ENCODE measurements around the gene KIF26B. TPM values are rescaled to one million over a fixed set of nuclear protein-coding genes. Genes with fewer than 3 reads are reported as not detected.
A peak's percentile ranks its signal among the peaks of the same experiment; 100 is the strongest.

Gene KIF26B
- polyA plus RNA-seq, 1 of the 3 experiments (the other 2 are of a cell fraction), result 2.6 TPM

- H4K20me1 ChIP-seq (ENCODE audit: insufficient read depth), result no peaks in the 10 kb centered on the region
- no peak overlapping the region for H2AFZ ChIP-seq (ENCODE audit: low read depth)
- no peak overlapping the region for H3K4me3 ChIP-seq (ENCODE audit: low read depth in 2 of 2, low read length in 1 of 2)
- ChIA-PET CTCF (interaction anchor here (0.8 to 1.4 kb wide), 2 partner anchors 165 to 310 kb away, joined by 3 read pairs; no protein-coding TSS in a partner anchor), POLR2A (interaction anchor here (1.2 kb wide), 1 partner anchor 287 kb away, joined by 4 read pairs; no protein-coding TSS in a partner anchor)
- peak overlapping the region in 1 of 2 experiments; percentile 93; a peak in 2 of 4 replicates for H3K27ac ChIP-seq (ENCODE audit: low read depth in 2 of 2, low read length in 1 of 2)
- no peaks in the 10 kb centered on the region for H3K27me3 ChIP-seq (ENCODE audit: insufficient read depth)
- no peaks in the 10 kb centered on the region for H3F3A ChIP-seq (replicated peaks; ENCODE audit: insufficient read depth)
- H3K4me1 ChIP-seq (ENCODE audit: control insufficient read depth in 1 of 2, insufficient read depth in 2 of 2, low read depth in 1 of 2, low read length in 1 of 2), result peaks cover 0 to 29% of the 10 kb centered on the region in 2 experiments; a peak in 2 of 4 replicates
- H3K9ac ChIP-seq, result no peak overlapping the region
- 68% methylated on average over 7 of the region's 7 CpGs for WGBS (ENCODE audit: low lambda C conversion rate)
- no peaks in the 10 kb centered on the region for H3K79me2 ChIP-seq (ENCODE audit: insufficient read depth)
- H3K36me3 ChIP-seq (replicated peaks in 1 of 2; ENCODE audit: control insufficient read depth in 1 of 2, insufficient read depth in 2 of 2, low read length in 1 of 2), result peaks cover 0 to 27% of the 10 kb centered on the region in 2 experiments
- H3K9me2 ChIP-seq, result no peaks in the 10 kb centered on the region
- TF ChIP-seq, protein P1, sequence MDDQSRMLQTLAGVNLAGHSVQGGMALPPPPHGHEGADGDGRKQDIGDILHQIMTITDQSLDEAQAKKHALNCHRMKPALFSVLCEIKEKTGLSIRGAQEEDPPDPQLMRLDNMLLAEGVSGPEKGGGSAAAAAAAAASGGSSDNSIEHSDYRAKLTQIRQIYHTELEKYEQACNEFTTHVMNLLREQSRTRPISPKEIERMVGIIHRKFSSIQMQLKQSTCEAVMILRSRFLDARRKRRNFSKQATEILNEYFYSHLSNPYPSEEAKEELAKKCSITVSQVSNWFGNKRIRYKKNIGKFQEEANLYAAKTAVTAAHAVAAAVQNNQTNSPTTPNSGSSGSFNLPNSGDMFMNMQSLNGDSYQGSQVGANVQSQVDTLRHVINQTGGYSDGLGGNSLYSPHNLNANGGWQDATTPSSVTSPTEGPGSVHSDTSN (IDR thresholded peaks at IDR 0.05), result no peak
- TF ChIP-seq FOXJ3 (CRISPR knock-in tag; IDR thresholded peaks at IDR 0.05) (no peak), POLR2AphosphoS5 (IDR thresholded peaks at IDR 0.05; ENCODE audit: low read depth, low read length) (0 out of 2 replicates have a peak, but pooled peaks have one; percentile 3), TCF12 (IDR thresholded peaks at IDR 0.05) (no peak), GABPA (IDR thresholded peaks at IDR 0.05; ENCODE audit: low read depth) (no peak), YY1 (IDR thresholded peaks at IDR 0.05; ENCODE audit: low read depth) (no peak)
- TF ChIP-seq, protein P2, sequence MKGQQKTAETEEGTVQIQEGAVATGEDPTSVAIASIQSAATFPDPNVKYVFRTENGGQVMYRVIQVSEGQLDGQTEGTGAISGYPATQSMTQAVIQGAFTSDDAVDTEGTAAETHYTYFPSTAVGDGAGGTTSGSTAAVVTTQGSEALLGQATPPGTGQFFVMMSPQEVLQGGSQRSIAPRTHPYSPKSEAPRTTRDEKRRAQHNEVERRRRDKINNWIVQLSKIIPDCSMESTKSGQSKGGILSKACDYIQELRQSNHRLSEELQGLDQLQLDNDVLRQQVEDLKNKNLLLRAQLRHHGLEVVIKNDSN (IDR thresholded peaks at IDR 0.05; ENCODE audit: borderline replicate concordance, low read depth), result no peak
- no peak overlapping the region for H3K4me2 ChIP-seq
- DNase-seq, result no peak
- no peaks in the 10 kb centered on the region for H3K9me3 ChIP-seq
Observed at GRCh38 chr1:245440922-245441321, 286.1 kb downstream of the KIF26B start.

DNA sequence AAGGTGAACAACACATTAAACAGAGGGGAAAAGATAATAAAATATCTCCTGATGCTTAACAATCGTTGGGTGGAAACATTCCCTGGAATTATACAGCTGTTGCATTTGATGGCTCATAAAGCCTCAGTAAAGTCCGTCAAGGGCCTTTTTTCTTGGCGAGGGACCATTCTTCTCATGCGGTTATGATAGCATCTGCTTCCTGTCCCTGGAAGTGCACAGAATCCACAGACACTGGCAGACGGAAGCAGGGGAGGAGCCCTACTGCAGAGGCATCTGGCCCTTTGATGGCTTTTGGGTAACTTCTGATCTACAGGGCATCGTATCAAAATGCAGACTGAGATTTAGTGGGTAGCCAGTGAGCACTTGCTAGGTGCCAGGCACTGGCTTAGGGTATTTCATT is 286.9 kb downstream of the KIF26B start:
- no peaks in the 10 kb centered on the region for H3K9me3 ChIP-seq
- peaks cover 0 to 26% of the 10 kb centered on the region in 2 experiments for H3K36me3 ChIP-seq (replicated peaks in 1 of 2; ENCODE audit: control insufficient read depth in 1 of 2, insufficient read depth in 2 of 2, low read length in 1 of 2)
- H3K27me3 ChIP-seq (ENCODE audit: insufficient read depth), result no peaks in the 10 kb centered on the region
- ChIA-PET POLR2A (interaction anchor here (1.2 kb wide), 1 partner anchor 288 kb away, joined by 4 read pairs; no protein-coding TSS in a partner anchor), CTCF (no interaction called here)
- DNase-seq, result peak; percentile 80
- H3K4me2 ChIP-seq, result no peak overlapping the region
- WGBS (ENCODE audit: low lambda C conversion rate), result 38% methylated on average over 5 of the region's 6 CpGs
- peaks cover 0 to 29% of the 10 kb centered on the region in 2 experiments; a peak in 2 of 4 replicates for H3K4me1 ChIP-seq (ENCODE audit: control insufficient read depth in 1 of 2, insufficient read depth in 2 of 2, low read depth in 1 of 2, low read length in 1 of 2)
- no peaks in the 10 kb centered on the region for H4K20me1 ChIP-seq (ENCODE audit: insufficient read depth)
- H3K27ac ChIP-seq (ENCODE audit: low read depth in 2 of 2, low read length in 1 of 2), result peak overlapping the region in 1 of 2 experiments; percentile 93; a peak in 2 of 4 replicates
- no peaks in the 10 kb centered on the region for H3K9me2 ChIP-seq
- no peaks in the 10 kb centered on the region for H3F3A ChIP-seq (replicated peaks; ENCODE audit: insufficient read depth)
- no peaks in the 10 kb centered on the region for H3K79me2 ChIP-seq (ENCODE audit: insufficient read depth)
- no peak overlapping the region for H2AFZ ChIP-seq (ENCODE audit: low read depth)
- H3K9ac ChIP-seq, result no peak overlapping the region
- no peak overlapping the region for H3K4me3 ChIP-seq (ENCODE audit: low read depth in 2 of 2, low read length in 1 of 2)
- TF ChIP-seq SMC3 (IDR thresholded peaks at IDR 0.05; ENCODE audit: low read depth, low read length) (no peak), EP300 (IDR thresholded peaks at IDR 0.05; ENCODE audit: borderline replicate concordance in 1 of 2, low read depth in 1 of 2, low read length in 1 of 2) (no peak; a peak in 1 of 4 replicates), YY1 (IDR thresholded peaks at IDR 0.05; ENCODE audit: low read depth) (no peak), MEF2A (IDR thresholded peaks at IDR 0.05; ENCODE audit: borderline replicate concordance, low read depth) (no peak), FOSL2 (IDR thresholded peaks at IDR 0.05; ENCODE audit: borderline replicate concordance, low read depth) (no peak), CTCF (IDR thresholded peaks at IDR 0.05) (no peak), ELF1 (IDR thresholded peaks at IDR 0.05) (no peak), MXI1 (IDR thresholded peaks at IDR 0.05; ENCODE audit: low read depth, low read length) (no peak; the same call in 1 of the 2 replicates), NRF1 (IDR thresholded peaks at IDR 0.05; ENCODE audit: low read depth, low read length) (no peak), USF2 (IDR thresholded peaks at IDR 0.05; ENCODE audit: borderline replicate concordance, low read depth, low read length) (no peak), POLR2AphosphoS5 (IDR thresholded peaks at IDR 0.05; ENCODE audit: low read depth, low read length) (no peak), FOXJ3 (CRISPR knock-in tag; IDR thresholded peaks at IDR 0.05) (no peak), NFIC (IDR thresholded peaks at IDR 0.05; ENCODE audit: borderline replicate concordance) (no peak), RCOR1 (IDR thresholded peaks at IDR 0.05; ENCODE audit: low read length) (peak; percentile 83; the same call in 1 of the 2 replicates), RAD21 (IDR thresholded peaks at IDR 0.05; ENCODE audit: low read length) (peak; percentile 34; the same call in 1 of the 2 replicates)
- TF ChIP-seq, protein P2 (IDR thresholded peaks at IDR 0.05; ENCODE audit: borderline replicate concordance, low read depth), result no peak
- TF ChIP-seq, protein P3, sequence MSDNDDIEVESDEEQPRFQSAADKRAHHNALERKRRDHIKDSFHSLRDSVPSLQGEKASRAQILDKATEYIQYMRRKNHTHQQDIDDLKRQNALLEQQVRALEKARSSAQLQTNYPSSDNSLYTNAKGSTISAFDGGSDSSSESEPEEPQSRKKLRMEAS (IDR thresholded peaks at IDR 0.05; ENCODE audit: low read depth), result no peak

All from SK-N-SH (cell line).